ENCODE data around the gene SDE2. TPM values are rescaled to one million over a fixed set of nuclear protein-coding genes. Genes with fewer than 3 reads are reported as not detected.

The SDE2 gene
- total and polyA plus RNA-seq, 2 of the 4 experiments (the other 2 are of a cell fraction) = 8.5 to 14.7 TPM

DNA sequence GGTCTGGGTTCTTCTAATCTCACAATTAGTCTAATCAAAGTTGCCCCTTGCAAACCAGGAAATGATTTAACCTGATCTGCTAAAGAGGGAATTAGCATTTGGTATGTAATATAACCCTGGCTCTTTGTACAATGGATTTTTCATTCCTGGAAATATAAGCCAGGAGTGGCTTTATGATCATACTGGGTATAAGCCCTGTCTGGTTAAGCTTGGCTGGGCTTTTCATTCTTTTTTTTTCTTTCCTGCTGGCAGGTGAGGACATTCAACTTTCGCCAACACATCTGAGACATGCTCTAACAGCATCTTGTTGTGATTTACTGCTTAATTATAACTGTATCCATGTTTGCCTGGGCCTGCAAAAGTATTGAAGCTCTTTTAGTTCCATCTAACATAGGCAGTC is 20.4 kb upstream of the SDE2 start:
- H2BK15ac ChIP-seq (ENCODE audit: low read depth, low read length) = no peak overlapping the region
- ATAC-seq (ENCODE audit: low read depth) (no peak), DNase-seq (no peak)
- no peaks in the 10 kb centered on the region for H3K36me3 ChIP-seq (ENCODE audit: control insufficient read depth, insufficient read depth, low read length)
- no peaks in the 10 kb centered on the region for H3K4me1 ChIP-seq (ENCODE audit: control insufficient read depth, insufficient read depth, low read length)
- H3K18ac ChIP-seq (ENCODE audit: low read depth, low read length) = no peak overlapping the region
- H2BK5ac ChIP-seq (ENCODE audit: low read depth, low read length, poor library complexity, severe bottlenecking) = no peak overlapping the region
- CTCF ChIA-PET = no interaction called here
- no peak overlapping the region for H2AK5ac ChIP-seq (ENCODE audit: low read depth, low read length)
- no peak overlapping the region for H3K23ac ChIP-seq (ENCODE audit: low read depth, low read length)
- H4K5ac ChIP-seq (ENCODE audit: low read depth, low read length) = no peak overlapping the region
- H3K4me3 ChIP-seq (ENCODE audit: insufficient read depth, low read depth, low read length) = no peak overlapping the region
- TF ChIP-seq RAD21 (IDR thresholded peaks at IDR 0.05; ENCODE audit: low read length) (no peak), SMC3 (IDR thresholded peaks at IDR 0.05; ENCODE audit: low read depth, low read length) (no peak)
- H3K27me3 ChIP-seq (ENCODE audit: control insufficient read depth, insufficient read depth, low read length) = peaks cover 10% of the 10 kb centered on the region
- intact Hi-C loops (cut with micrococcal nuclease) (no loop called here), in situ Hi-C loops (cut with MboI; ENCODE audit: low sequenced_read_pairs) (no loop called here), dilution Hi-C loops (cut with HindIII; ENCODE audit: low sequenced_read_pairs, unreplicated experiment) (no loop called here)
- no peak overlapping the region for H3K9ac ChIP-seq (ENCODE audit: low read depth, low read length)
- 80% methylated on average over 1 of the region's 1 CpG; no CpG with 5 or more reads in 1 of the 2 experiments for WGBS, 2 experiments (ENCODE audit: extremely low coverage in 2 of 2, insufficient read length in 1 of 2)
- H2BK120ac ChIP-seq (ENCODE audit: low read depth, low read length) = no peak overlapping the region
- no peaks in the 10 kb centered on the region for H4K20me1 ChIP-seq (ENCODE audit: insufficient read depth, low read length)
- no peak overlapping the region for H3K14ac ChIP-seq (replicated peaks; ENCODE audit: low read depth, low read length)
- no peak overlapping the region for H3K56ac ChIP-seq (ENCODE audit: extremely low read depth, insufficient read depth, low read length)
- no peak overlapping the region for H2AFZ ChIP-seq (replicated peaks; ENCODE audit: low read length, poor library complexity)
- no peak overlapping the region for H2BK20ac ChIP-seq (ENCODE audit: low read depth, low read length)
- no peak overlapping the region for H3K27ac ChIP-seq (ENCODE audit: insufficient read depth, low read length)
- H4K8ac ChIP-seq (ENCODE audit: low read depth in 2 of 2, low read length in 2 of 2) = no peak overlapping the region
- H3K4me2 ChIP-seq (ENCODE audit: low read depth, low read length) = no peak overlapping the region
- no peaks in the 10 kb centered on the region for H3K9me3 ChIP-seq (ENCODE audit: control insufficient read depth, insufficient read depth, low read length)
- POLR2A ChIA-PET (ENCODE audit: unreplicated experiment) = no interaction called here
- no peak overlapping the region for H3K4ac ChIP-seq (ENCODE audit: low read depth, low read length)
- H2AK9ac ChIP-seq (replicated peaks; ENCODE audit: low read depth, low read length, poor library complexity) = no peak overlapping the region
- no peaks in the 10 kb centered on the region for H3K9me1 ChIP-seq (ENCODE audit: insufficient read depth, low read length)
- BruUV-seq (replicated peaks) = no TSS peak
- H3K79me1 ChIP-seq (ENCODE audit: low read depth in 1 of 2, low read length in 2 of 2) = no peaks in the 10 kb centered on the region
- H4K91ac ChIP-seq (ENCODE audit: insufficient read depth, low read depth, low read length) = no peak overlapping the region

Data from IMR-90 (cell line).